GM19372 (cell line): ENCODE measurements around the gene CCDC175.
A peak's percentile ranks its signal among the peaks of the same experiment; 100 is the strongest.

Experiments used
- ATAC-seq: cut with Tn5 transposase; IDR thresholded peaks from one replicate; pipeline ENCODE4 v1.9.1; 2021; ENCODE audit warnings: mild to moderate bottlenecking, low read depth, moderate library complexity; ENCODE audit not compliant: unreplicated experiment

Gene CCDC175

GRCh38 chr14:59483363-59483762 lies 93.2 kb downstream of the CCDC175 start:
- no peak for ATAC-seq

- ATAC-seq: no peak
Measured at GRCh38 chr14:59482541-59483331, 93.9 kb downstream of the CCDC175 start.

DNA sequence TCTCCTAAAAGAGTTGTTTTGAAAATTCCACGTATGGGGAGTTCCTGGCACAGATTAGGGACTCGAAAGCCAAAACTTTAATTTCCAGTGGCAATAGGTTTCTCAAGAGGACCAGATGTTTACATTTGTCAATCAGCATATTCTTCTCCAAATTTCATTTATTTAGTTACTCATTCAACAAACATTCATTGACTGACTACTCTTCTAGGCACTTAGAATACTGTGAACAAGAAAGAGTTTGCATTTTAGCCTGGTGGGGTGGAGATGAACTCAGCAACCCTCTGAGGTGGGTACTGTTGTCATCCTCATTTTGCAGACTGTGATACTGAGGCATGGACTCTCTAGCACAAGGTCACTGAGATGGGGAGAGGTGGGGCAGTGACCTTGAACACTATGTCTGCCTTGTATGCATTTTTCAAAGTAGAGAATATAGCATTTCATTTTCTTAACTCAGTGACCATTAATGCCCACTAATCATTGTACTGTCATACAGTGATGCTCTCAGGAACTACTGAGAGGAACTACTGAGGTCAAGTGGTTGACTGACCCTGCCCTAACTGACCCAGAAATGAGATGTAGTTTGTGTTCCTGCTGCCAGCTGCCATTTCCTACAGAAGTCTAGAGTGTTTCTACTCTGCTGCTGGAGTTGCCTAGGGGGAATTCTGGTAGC lies 94.6 kb downstream of the CCDC175 start:
- no peak for ATAC-seq

GRCh38 chr14:59481407-59481806 lies 95.2 kb downstream of the CCDC175 start:
- no peak for ATAC-seq

DNA sequence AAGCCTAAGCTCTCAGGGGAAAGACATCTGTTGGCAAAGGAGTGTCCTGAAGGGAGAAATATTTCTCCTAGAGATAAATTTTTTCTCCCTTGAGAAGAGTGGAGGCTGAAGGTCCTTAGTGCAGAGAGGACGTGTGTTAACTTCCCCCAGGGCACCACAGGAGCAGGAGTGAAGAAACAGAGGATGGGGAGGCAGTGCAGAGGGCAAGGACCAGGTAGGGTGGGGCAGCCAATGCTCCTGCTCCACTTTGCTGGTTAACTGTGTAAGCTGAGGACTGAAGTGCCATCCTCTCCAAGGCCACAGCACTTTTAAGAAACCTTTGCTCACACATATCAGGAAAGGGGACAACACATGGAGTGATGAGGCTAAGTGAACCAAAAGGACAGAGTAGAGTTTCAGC lies 96.4 kb downstream of the CCDC175 start:
- no peak for ATAC-seq

GRCh38 chr14:59478540-59478939 lies 98.1 kb downstream of the CCDC175 start:
- no peak for ATAC-seq

GRCh38 chr14:59475709-59476108 lies 100.9 kb downstream of the CCDC175 start:
- no peak for ATAC-seq

GRCh38 chr14:59474172-59474571 lies 102.4 kb downstream of the CCDC175 start:
- ATAC-seq: no peak

GRCh38 chr14:59465316-59466135 lies 111.1 kb downstream of the CCDC175 start, which contains the start of gene GPR135:
TSS of gene GPR135 (minus strand) at chr14:59465380. CDS start at chr14:59465226, 154 bp downstream.
- peak; percentile 29 for ATAC-seq

- peak; percentile 59 for ATAC-seq
Measured at GRCh38 chr14:59464486-59465315, 111.9 kb downstream of the CCDC175 start.

DNA sequence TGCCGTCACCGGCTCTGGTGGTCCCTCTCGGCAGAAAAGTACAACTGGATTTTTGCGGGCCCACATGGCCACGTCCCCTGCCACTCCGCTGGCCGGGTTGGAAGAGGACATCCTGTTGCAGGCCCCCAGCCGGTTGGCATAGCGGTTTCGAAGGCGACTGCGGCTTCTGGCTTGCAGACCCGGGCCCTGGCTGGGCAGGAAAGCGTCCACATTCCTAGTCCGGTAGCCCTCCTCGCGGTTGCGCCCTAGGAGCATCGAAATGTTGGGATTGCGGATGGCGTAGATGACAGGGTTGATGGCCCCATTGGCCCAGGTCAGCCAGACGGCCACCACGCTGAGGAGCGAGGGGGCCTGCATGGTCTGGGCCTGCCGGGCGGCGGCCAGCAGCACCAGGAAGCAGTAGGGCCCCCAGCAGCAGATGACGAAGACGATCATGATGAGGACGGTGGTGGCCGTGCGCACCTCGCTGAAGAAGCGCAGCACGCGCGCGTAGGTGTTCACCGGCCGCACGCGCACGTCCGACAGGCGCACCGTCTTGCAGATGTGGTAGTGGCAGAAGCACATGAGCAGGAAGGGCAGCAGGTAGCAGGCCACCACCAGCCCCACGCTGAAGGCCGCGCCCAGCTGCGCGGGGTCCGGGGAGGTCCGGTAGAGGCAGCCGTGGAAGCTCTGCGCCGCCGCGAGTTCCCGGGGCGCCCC lies 112.7 kb downstream of the CCDC175 start:
- peak; percentile 37 for ATAC-seq

DNA sequence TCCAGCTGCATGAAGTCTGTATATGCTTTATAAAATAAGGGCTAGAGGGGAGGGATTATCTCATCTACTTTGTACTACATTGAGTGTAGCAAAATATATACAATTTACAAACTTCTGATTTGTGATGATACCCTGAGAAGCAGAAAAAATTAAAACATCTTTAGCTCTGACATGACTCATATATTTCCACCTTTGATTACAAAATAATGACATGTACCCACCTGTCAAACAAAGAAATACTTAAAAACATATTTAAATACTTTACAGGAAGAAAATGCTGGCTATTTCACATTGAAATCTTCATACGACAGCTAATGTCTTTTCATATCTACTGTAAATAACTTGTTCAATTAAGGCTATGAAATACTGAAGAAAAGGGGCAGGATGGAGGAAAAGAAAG lies 114.7 kb downstream of the CCDC175 start:
- no peak for ATAC-seq

GRCh38 chr14:59460378-59460777 lies 116.2 kb downstream of the CCDC175 start:
- ATAC-seq: no peak

- ATAC-seq: no peak
Measured at GRCh38 chr14:59458486-59458885, 118.1 kb downstream of the CCDC175 start.

DNA sequence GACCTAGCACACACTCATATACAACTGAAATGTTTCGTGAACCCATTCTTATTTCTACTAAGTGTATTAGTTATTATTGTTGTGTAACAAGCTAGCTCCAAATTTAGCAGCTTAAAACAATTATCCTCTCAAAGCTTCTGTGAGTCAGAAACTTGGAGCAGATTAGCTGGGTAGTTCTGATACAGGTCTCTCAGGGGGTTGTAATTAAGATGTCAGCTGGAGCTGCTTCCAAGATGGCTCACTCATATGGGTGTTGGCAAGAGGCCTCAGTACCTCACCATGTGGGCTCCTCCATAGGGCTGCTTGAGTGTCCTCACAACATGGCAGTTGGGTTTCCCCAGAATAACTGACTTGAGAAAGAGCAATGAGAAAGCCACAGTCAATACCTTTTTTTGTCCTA lies 121.2 kb downstream of the CCDC175 start:
- ATAC-seq: no peak
